Measurements from ENCODE around the gene TCHP.

DNA sequence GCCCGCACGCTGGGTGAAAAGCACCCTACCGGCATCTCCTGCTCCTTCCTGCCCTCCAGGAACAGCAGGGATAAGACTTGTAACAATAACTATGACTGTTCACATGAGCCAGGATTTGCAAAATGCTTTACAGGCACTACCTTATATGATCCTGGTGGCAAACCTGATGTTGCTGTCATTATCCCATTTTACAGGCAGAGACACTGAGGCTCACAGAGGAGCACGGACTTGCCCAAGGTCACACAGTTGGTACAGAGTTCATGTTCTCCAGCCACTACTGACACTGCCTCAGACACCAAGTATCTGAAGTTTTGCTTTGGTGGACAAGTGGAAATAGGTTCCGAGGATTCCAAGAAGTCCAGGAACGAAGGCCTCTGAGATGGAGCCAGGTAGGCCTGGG, 42.4 kb upstream of the TCHP start:
- TF ChIP-seq, protein P1, sequence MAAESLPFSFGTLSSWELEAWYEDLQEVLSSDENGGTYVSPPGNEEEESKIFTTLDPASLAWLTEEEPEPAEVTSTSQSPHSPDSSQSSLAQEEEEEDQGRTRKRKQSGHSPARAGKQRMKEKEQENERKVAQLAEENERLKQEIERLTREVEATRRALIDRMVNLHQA (CRISPR knock-in tag; IDR thresholded peaks at IDR 0.05), result no peak
- TF ChIP-seq, protein P2, sequence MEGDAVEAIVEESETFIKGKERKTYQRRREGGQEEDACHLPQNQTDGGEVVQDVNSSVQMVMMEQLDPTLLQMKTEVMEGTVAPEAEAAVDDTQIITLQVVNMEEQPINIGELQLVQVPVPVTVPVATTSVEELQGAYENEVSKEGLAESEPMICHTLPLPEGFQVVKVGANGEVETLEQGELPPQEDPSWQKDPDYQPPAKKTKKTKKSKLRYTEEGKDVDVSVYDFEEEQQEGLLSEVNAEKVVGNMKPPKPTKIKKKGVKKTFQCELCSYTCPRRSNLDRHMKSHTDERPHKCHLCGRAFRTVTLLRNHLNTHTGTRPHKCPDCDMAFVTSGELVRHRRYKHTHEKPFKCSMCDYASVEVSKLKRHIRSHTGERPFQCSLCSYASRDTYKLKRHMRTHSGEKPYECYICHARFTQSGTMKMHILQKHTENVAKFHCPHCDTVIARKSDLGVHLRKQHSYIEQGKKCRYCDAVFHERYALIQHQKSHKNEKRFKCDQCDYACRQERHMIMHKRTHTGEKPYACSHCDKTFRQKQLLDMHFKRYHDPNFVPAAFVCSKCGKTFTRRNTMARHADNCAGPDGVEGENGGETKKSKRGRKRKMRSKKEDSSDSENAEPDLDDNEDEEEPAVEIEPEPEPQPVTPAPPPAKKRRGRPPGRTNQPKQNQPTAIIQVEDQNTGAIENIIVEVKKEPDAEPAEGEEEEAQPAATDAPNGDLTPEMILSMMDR (CRISPR knock-in tag; IDR thresholded peaks at IDR 0.05), result no peak
- no peak for TF ChIP-seq ZEB1 (IDR thresholded peaks at IDR 0.05; ENCODE audit: insufficient replicate concordance, low read depth)
- no peak for TF ChIP-seq EZH2 (conservative IDR thresholded peaks at IDR 0.05; ENCODE audit: low read depth, low read length)
- TF ChIP-seq ARNT2 (CRISPR knock-in tag; IDR thresholded peaks at IDR 0.05; ENCODE audit: low read depth), result no peak
- no peak for TF ChIP-seq NFIC (IDR thresholded peaks at IDR 0.05; ENCODE audit: low read length)
- TF ChIP-seq ZNF337 (CRISPR knock-in tag; IDR thresholded peaks at IDR 0.05; ENCODE audit: borderline replicate concordance, low read depth), result no peak
- TF ChIP-seq ZNF33B (CRISPR knock-in tag; IDR thresholded peaks at IDR 0.05), result no peak
- TF ChIP-seq GTF2F1 (IDR thresholded peaks at IDR 0.05; ENCODE audit: low read length), result no peak
- TF ChIP-seq TCF7L2 (IDR thresholded peaks at IDR 0.05; ENCODE audit: low read depth, low read length), result no peak
- TF ChIP-seq ZBTB7A (CRISPR knock-in tag; IDR thresholded peaks at IDR 0.05), result no peak
- no peak for TF ChIP-seq POLR2AphosphoS5 (IDR thresholded peaks at IDR 0.05; ENCODE audit: low read depth, low read length)

Measured in HepG2 (cell line).